ENCODE data around the gene DCAF7. TPM values are rescaled to one million over a fixed set of nuclear protein-coding genes. Genes with fewer than 3 reads are reported as not detected.

The DCAF7 gene
- total RNA-seq, 4 donors from 2014 or later, result 24.9 to 45.2 (median 34.2) TPM

- no peak for TF ChIP-seq CTCF (IDR thresholded peaks at IDR 0.05)
- TF ChIP-seq EP300 (IDR thresholded peaks at IDR 0.05), result no peak
- no peak for TF ChIP-seq POLR2A (IDR thresholded peaks at IDR 0.05; ENCODE audit: low read depth)
- TF ChIP-seq POLR2AphosphoS5 (IDR thresholded peaks at IDR 0.05), result no peak
- intact Hi-C loops (cut with DNase I), result no loop called here
- Histone ChIP-seq H3K4me1 (peaks cover 0 to 13% (median 5%) of the 10 kb centered on the region in 4 donors), H3K36me3 (no peaks in the 10 kb centered on the region), H3K4me3 (no peak overlapping the region), H3K9me3 (no peaks in the 10 kb centered on the region), H3K27me3 (no peaks in the 10 kb centered on the region), H3K27ac (replicated peaks in 1 of 4) (no peak overlapping the region)
- WGBS, result 100% methylated on average over 2 of the region's 2 CpGs
- DNase-seq (ENCODE audit: extremely low spot score), result no peak
Observed at GRCh38 chr17:63563339-63563738, 13.1 kb downstream of the DCAF7 start.

DNA sequence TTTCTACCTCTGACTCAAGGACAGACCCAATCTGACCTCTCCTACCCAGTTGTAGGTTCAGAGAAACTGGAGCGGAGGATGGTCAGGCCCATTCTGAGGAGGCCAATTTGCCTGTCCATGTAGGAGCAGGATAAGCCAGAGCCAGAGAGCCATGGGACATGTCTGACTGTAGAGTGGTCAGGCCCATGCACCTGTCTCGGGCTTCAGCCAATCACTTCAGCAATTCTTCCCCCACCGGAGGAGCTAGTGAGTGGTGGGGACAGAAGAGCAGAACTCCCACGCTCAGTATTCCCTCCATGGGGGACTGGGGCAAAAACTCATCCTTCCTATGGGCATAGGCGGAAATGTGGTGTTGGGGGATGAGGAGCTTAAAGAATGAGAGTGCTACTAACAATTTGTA is 14.3 kb downstream of the DCAF7 start:
- 97% methylated on average over 5 of the region's 5 CpGs for WGBS
- no peak for DNase-seq (ENCODE audit: extremely low spot score)
- no peaks in the 10 kb centered on the region for H3K9me3 ChIP-seq
- peaks cover 0 to 11% (median 4%) of the 10 kb centered on the region in 4 donors for H3K4me1 ChIP-seq
- no peak overlapping the region for H3K4me3 ChIP-seq
- TF ChIP-seq POLR2AphosphoS5 (IDR thresholded peaks at IDR 0.05) (no peak), CTCF (IDR thresholded peaks at IDR 0.05) (no peak), EP300 (IDR thresholded peaks at IDR 0.05) (no peak), POLR2A (IDR thresholded peaks at IDR 0.05; ENCODE audit: low read depth) (no peak)
- H3K27ac ChIP-seq (replicated peaks in 1 of 4), result no peak overlapping the region
- H3K27me3 ChIP-seq, result no peaks in the 10 kb centered on the region
- no peaks in the 10 kb centered on the region for H3K36me3 ChIP-seq
- intact Hi-C loops (cut with DNase I), result no loop called here

DNA sequence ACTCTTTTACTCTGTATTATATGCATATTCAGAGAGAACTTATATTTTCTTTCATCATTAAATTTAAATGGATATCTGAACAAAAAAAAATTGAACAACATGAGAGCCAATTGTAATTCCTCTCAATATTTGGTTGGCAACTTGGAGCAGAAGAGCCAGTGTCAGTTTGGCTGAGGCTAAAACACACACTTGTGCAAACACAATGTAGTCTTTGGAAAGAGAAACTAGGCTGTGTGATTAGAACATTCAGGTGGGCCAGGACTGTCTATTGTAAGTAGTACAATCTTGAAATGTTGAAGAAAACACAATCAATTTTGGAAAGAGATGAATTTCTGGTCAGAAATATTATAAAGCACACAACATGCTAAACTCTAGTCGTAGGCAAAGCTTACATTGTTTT is 17.0 kb downstream of the DCAF7 start:
- WGBS, result 88% methylated on average over 1 of the region's 1 CpG
- H3K4me3 ChIP-seq, result no peak overlapping the region
- no peaks in the 10 kb centered on the region for H3K9me3 ChIP-seq
- H3K27ac ChIP-seq (replicated peaks in 1 of 4), result no peak overlapping the region
- no peaks in the 10 kb centered on the region for H3K27me3 ChIP-seq
- DNase-seq (ENCODE audit: extremely low spot score), result no peak
- H3K36me3 ChIP-seq, result peaks cover 0 to 8% (median 0%) of the 10 kb centered on the region in 4 donors
- intact Hi-C loops (cut with DNase I), result no loop called here
- TF ChIP-seq POLR2AphosphoS5 (IDR thresholded peaks at IDR 0.05) (no peak), CTCF (IDR thresholded peaks at IDR 0.05) (no peak), POLR2A (IDR thresholded peaks at IDR 0.05; ENCODE audit: low read depth) (no peak), EP300 (IDR thresholded peaks at IDR 0.05) (no peak)
- peaks cover 0 to 9% (median 3%) of the 10 kb centered on the region in 4 donors for H3K4me1 ChIP-seq

DNA sequence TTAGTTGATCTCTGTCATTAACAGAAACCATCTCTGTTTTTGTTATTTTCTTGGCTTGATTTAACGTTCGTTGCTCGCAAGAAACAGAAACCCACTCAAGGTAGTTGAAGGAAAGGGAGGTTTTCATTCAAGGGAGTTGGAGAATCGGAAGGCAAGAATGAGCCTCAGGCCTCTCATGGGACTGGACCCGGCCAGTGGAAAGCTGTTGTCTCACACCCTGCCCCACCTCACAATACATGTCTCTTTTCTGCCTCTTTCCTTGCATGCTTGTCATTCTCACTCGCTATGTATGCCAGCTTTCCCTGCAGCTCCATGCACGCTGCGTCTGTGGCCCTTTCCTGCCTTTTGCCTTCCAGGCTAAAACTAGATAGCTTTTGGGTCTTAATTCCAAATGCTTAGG is 18.3 kb downstream of the DCAF7 start:
- 90% methylated on average over 8 of the region's 8 CpGs for WGBS
- Histone ChIP-seq H3K27ac (replicated peaks in 1 of 4) (no peak overlapping the region), H3K27me3 (no peaks in the 10 kb centered on the region), H3K36me3 (peaks cover 0 to 8% (median 0%) of the 10 kb centered on the region in 4 donors), H3K4me1 (peaks cover 0 to 9% (median 3%) of the 10 kb centered on the region in 4 donors), H3K9me3 (no peaks in the 10 kb centered on the region), H3K4me3 (no peak overlapping the region)
- intact Hi-C loops (cut with DNase I), result no loop called here
- no peak for DNase-seq (ENCODE audit: extremely low spot score)
- no peak for TF ChIP-seq CTCF (IDR thresholded peaks at IDR 0.05)
- no peak for TF ChIP-seq POLR2AphosphoS5 (IDR thresholded peaks at IDR 0.05)
- no peak for TF ChIP-seq EP300 (IDR thresholded peaks at IDR 0.05)
- no peak for TF ChIP-seq POLR2A (IDR thresholded peaks at IDR 0.05; ENCODE audit: low read depth)
